HepG2 (cell line): ENCODE data around the gene FBN2. TPM values are rescaled to one million over a fixed set of nuclear protein-coding genes. Genes with fewer than 3 reads are reported as not detected.

Experiments used
- ATAC-seq: fragments of 200-7000 bp; cut with Tn5 transposase; 3 replicates; pipeline ENCODE4 v1.9.1; 2020; ENCODE audit warnings: mild to moderate bottlenecking, moderate library complexity
- BruUV-seq: library from RNA; stranded (reverse); fragments of 400-500 nt; replicated peaks from 2 replicates; lab custom pipeline; 2021; lab: Mats Ljungman, UMichigan
- CTCF ChIA-PET: fragments of 300-600 bp; formaldehyde crosslinking; extraction: SDS; loops from one replicate; lab custom pipeline; 2021; ENCODE audit warnings: low total read pairs, inconsistent platforms, low intra/inter-chr PET ratio; lab: Yijun Ruan, JAX
- POLR2A ChIA-PET: fragments of 350-600 bp; sonication (Branson Sonifier 250); formaldehyde crosslinking; loops from one replicate; lab custom pipeline; 2020; ENCODE audit warnings: antibody characterized with exemption, inconsistent platforms; lab: Yijun Ruan, JAX
- DNase-seq: peaks from one replicate; pipeline ENCODE4 v3.0.0-alpha.2; 2015; ENCODE audit warnings: low spot score
- FAIRE-seq: peaks from 3 replicates; lab custom pipeline; 2011; peaks lifted over from hg19 to GRCh38; lab: Jason Lieb, UNC
- H2AFZ ChIP-seq: one replicate; pipeline ENCODE4 v1.6.1; 2011; ENCODE audit warnings: low read length, inconsistent platforms
- H3K27ac ChIP-seq: fragments of 300-600 bp; 3 replicates; pipeline ENCODE4 v1.8.0; 2011; ENCODE audit warnings: mixed run types, mild to moderate bottlenecking, mixed read lengths, low read length, inconsistent platforms; ENCODE audit not compliant: insufficient read depth; ENCODE audit errors: extremely low read length
- H3K27me3 ChIP-seq, 2 experiments: fragments of 200-600 bp in 1 of 2; 2 replicates in 1 of 2; 3 replicates in 1 of 2; pipeline versions ENCODE4 v1.6.0 to v1.8.0; 2011; ENCODE audit warnings: low read length in 2 of 2, mild to moderate bottlenecking in 2 of 2, moderate library complexity in 2 of 2, inconsistent platforms in 1 of 2; ENCODE audit not compliant: insufficient read depth in 2 of 2, control insufficient read depth in 1 of 2
- H3K36me3 ChIP-seq, 2 experiments: fragments of 200-600 bp in 1 of 2; replicated peaks in 1 of 2; 2 replicates in 1 of 2; 3 replicates in 1 of 2; pipeline versions ENCODE4 v1.5.1 to v1.8.0; 2011; ENCODE audit warnings: low read length in 2 of 2, inconsistent platforms in 1 of 2; ENCODE audit not compliant: insufficient read depth in 2 of 2, control insufficient read depth in 1 of 2
- H3K4me1 ChIP-seq: 2 replicates; pipeline ENCODE4 v1.5.1; 2012; ENCODE audit warnings: low read length, inconsistent platforms; ENCODE audit not compliant: insufficient read depth
- H3K4me2 ChIP-seq: 2 replicates; pipeline ENCODE4 v1.6.0; 2011; ENCODE audit warnings: low read depth, low read length, inconsistent platforms
- H3K4me3 ChIP-seq, 3 experiments: fragments of 200-600 bp in 1 of 3; sonication (generic), shearing (Covaris generic) in 1 of 3; replicated peaks in 1 of 3; 2 replicates each; pipeline ENCODE4 v1.5.1; 2011 to 2016; ENCODE audit warnings: low read length in 3 of 3, inconsistent platforms in 2 of 3, low read depth in 2 of 3, mild to moderate bottlenecking in 2 of 3, control low read depth in 1 of 3, mixed read lengths in 1 of 3; ENCODE audit not compliant: insufficient read depth in 1 of 3
- H3K79me2 ChIP-seq: one replicate; pipeline ENCODE4 v1.6.1; 2011; ENCODE audit warnings: low read length, inconsistent platforms; ENCODE audit not compliant: insufficient read depth
- H3K9ac ChIP-seq: 2 replicates; pipeline ENCODE4 v1.6.0; 2011; ENCODE audit warnings: mild to moderate bottlenecking, low read depth, low read length, inconsistent platforms; ENCODE audit not compliant: insufficient read depth
- H3K9me3 ChIP-seq: 2 replicates; pipeline ENCODE4 v1.5.1; 2012; ENCODE audit warnings: mild to moderate bottlenecking, low read length
- H4K20me1 ChIP-seq: 2 replicates; pipeline ENCODE4 v1.6.0; 2011; ENCODE audit warnings: inconsistent platforms, mild to moderate bottlenecking, low read length, moderate library complexity; ENCODE audit not compliant: insufficient read depth
- CREB1 ChIP-seq, 2 experiments: fragments of 450-650 bp in 1 of 2; IDR thresholded peaks; 2 replicates each; pipeline ENCODE4 v1.6.1; 2016 to 2017; ENCODE audit warnings: control low read depth in 1 of 2, mild to moderate bottlenecking in 1 of 2, missing compliant biosample characterization in 1 of 2, missing genetic modification characterization in 1 of 2
- FOSL2 ChIP-seq: sonication (generic); formaldehyde crosslinking; IDR thresholded peaks from 2 replicates; pipeline ENCODE4 v1.4.0; 2020; ENCODE audit warnings: missing genetic modification reagents
- HDAC1 ChIP-seq: sonication (generic); formaldehyde crosslinking; IDR thresholded peaks from 2 replicates; pipeline ENCODE4 v1.5.1; 2020; ENCODE audit warnings: mild to moderate bottlenecking, missing genetic modification reagents
- KDM5A ChIP-seq: fragments of 200-600 bp; sonication (generic); IDR thresholded peaks from 2 replicates; pipeline ENCODE4 v1.7.0; 2018; ENCODE audit warnings: antibody characterized with exemption, mild to moderate bottlenecking, low read length, borderline replicate concordance
- MAZ ChIP-seq, 2 experiments: sonication (generic) in 1 of 2; formaldehyde crosslinking in 1 of 2; IDR thresholded peaks; 2 replicates each; pipeline versions ENCODE4 v1.5.0 to v1.6.1; 2012 to 2020; ENCODE audit warnings: low read depth in 2 of 2, mild to moderate bottlenecking in 2 of 2, borderline replicate concordance in 1 of 2, improper control_type of control experiment in 1 of 2, low read length in 1 of 2, missing genetic modification reagents in 1 of 2, moderate library complexity in 1 of 2
- PHF20 ChIP-seq: sonication (generic); formaldehyde crosslinking; IDR thresholded peaks from 2 replicates; pipeline ENCODE4 v1.5.0; 2020; ENCODE audit warnings: mild to moderate bottlenecking, missing genetic modification reagents
- PHF21A ChIP-seq: sonication (generic); formaldehyde crosslinking; IDR thresholded peaks from 2 replicates; pipeline ENCODE4 v1.5.0; 2020; ENCODE audit warnings: mild to moderate bottlenecking, missing genetic modification reagents
- PLRG1 ChIP-seq: fragments of 450-650 bp; conservative IDR thresholded peaks from 2 replicates; pipeline ENCODE4 v1.6.1; 2016
- PPARG ChIP-seq: conservative IDR thresholded peaks from 2 replicates; pipeline ENCODE4 v1.6.1; 2016; ENCODE audit warnings: missing biosample characterization, missing genetic modification reagents
- RARA ChIP-seq: IDR thresholded peaks from 2 replicates; pipeline ENCODE4 v1.6.1; 2016; ENCODE audit warnings: missing genetic modification reagents, missing compliant biosample characterization
- TFE3 ChIP-seq: IDR thresholded peaks from 2 replicates; pipeline ENCODE4 v1.6.1; 2016
- ZNF207 ChIP-seq: fragments of 450-650 bp; IDR thresholded peaks from 2 replicates; pipeline ENCODE4 v1.6.1; 2016; ENCODE audit warnings: antibody characterized with exemption, borderline replicate concordance
- ZNF24 ChIP-seq: fragments of 450-650 bp; IDR thresholded peaks from 2 replicates; pipeline ENCODE4 v1.6.1; 2017; ENCODE audit warnings: antibody characterized with exemption, mild to moderate bottlenecking
- ZNF446 ChIP-seq: sonication (generic); formaldehyde crosslinking; IDR thresholded peaks from 2 replicates; pipeline ENCODE4 v1.5.0; 2020; ENCODE audit warnings: mild to moderate bottlenecking, missing genetic modification reagents
- ZNF569 ChIP-seq: sonication (generic); formaldehyde crosslinking; IDR thresholded peaks from 2 replicates; pipeline ENCODE4 v1.5.0; 2020; ENCODE audit warnings: mild to moderate bottlenecking, missing genetic modification reagents, moderate library complexity, borderline replicate concordance
- ZNF703 ChIP-seq: sonication (generic); formaldehyde crosslinking; IDR thresholded peaks from 2 replicates; pipeline ENCODE4 v1.5.1; 2020; ENCODE audit warnings: missing genetic modification reagents, mild to moderate bottlenecking, moderate library complexity, borderline replicate concordance
- ZNF777 ChIP-seq: sonication (generic); formaldehyde crosslinking; IDR thresholded peaks from 2 replicates; pipeline ENCODE4 v1.4.0; 2020; ENCODE audit warnings: missing genetic modification reagents
- ZNF781 ChIP-seq: sonication (generic); formaldehyde crosslinking; IDR thresholded peaks from 2 replicates; pipeline ENCODE4 v1.5.1; 2020; ENCODE audit warnings: borderline replicate concordance, mild to moderate bottlenecking, missing genetic modification reagents; ENCODE audit errors: not compliant biosample characterization
- whole genome bisulfite sequencing: methylation state at CpG from one replicate; pipeline ENCODE4 v1.1.6; 2017; ENCODE audit warnings: low lambda C conversion rate; 5-methylcytosine and 5-hydroxymethylcytosine counted together
- in situ Hi-C: cut with HindIII; loops from 2 replicates; pipeline ENCODE4 v1.10.0; 2017; ENCODE audit warnings: low pct_unique_long_range_greater_than_20kb; ENCODE audit not compliant: extremely low pct_ligation_motif_present
- intact Hi-C: fragments of 100-400 bp; cut with micrococcal nuclease; formaldehyde crosslinking; loops from one replicate; pipeline ENCODE4 v1.10.0; 2022; ENCODE audit not compliant: unreplicated experiment
- polyA plus RNA-seq, 8 experiments: library from polyadenylated mRNA; depleted of rRNA in 3 of 8; stranded (reverse) in 7 of 8; unstranded in 1 of 8; fragments of >200 nt; fragmentation: Illumina TruSeq in 4 of 8; extraction: Trizol in 4 of 8; gene quantifications; 2 replicates each; pipeline versions ENCODE4 v1.2.1 to v1.2.3, GENCODE V29; 2011 to 2016; ENCODE audit warnings: low read depth in 4 of 8, missing spikeins in 1 of 8, mixed read lengths in 1 of 8; ENCODE audit not compliant: insufficient read depth in 1 of 8
- total RNA-seq, 5 experiments: library from RNA; depleted of rRNA; stranded (reverse); fragments of >200 nt; fragmentation: Illumina TruSeq; extraction: Trizol; gene quantifications; 2 replicates each; pipeline ENCODE4 v1.2.3, GENCODE V29; 2016; ENCODE audit warnings: low read depth in 1 of 5
- TF ChIP-seq, protein P1 (sequence below): sonication (generic); formaldehyde crosslinking; IDR thresholded peaks from 2 replicates; pipeline ENCODE4 v1.9.0; 2022; ENCODE audit warnings: missing genetic modification reagents, mild to moderate bottlenecking, borderline replicate concordance
- TF ChIP-seq, protein P2 (sequence below): sonication (generic); formaldehyde crosslinking; IDR thresholded peaks from 2 replicates; pipeline ENCODE4 v1.4.0; 2020; ENCODE audit warnings: missing genetic modification reagents

FBN2 gene
- total and polyA plus RNA-seq, 2 of the 13 experiments (the other 11 are each of a cell fraction or from before 2014, with no cell fraction given): not detected

- no peak for ATAC-seq
- Histone ChIP-seq H3K4me1 (no peaks in the 10 kb centered on the region), H3K79me2 (no peaks in the 10 kb centered on the region), H3K4me2 (no peak overlapping the region), H3K27ac (no peak overlapping the region)
- TF ChIP-seq PPARG (CRISPR knock-in tag): no peak
- TF ChIP-seq HDAC1 (CRISPR knock-in tag): no peak
- TF ChIP-seq, protein P1, sequence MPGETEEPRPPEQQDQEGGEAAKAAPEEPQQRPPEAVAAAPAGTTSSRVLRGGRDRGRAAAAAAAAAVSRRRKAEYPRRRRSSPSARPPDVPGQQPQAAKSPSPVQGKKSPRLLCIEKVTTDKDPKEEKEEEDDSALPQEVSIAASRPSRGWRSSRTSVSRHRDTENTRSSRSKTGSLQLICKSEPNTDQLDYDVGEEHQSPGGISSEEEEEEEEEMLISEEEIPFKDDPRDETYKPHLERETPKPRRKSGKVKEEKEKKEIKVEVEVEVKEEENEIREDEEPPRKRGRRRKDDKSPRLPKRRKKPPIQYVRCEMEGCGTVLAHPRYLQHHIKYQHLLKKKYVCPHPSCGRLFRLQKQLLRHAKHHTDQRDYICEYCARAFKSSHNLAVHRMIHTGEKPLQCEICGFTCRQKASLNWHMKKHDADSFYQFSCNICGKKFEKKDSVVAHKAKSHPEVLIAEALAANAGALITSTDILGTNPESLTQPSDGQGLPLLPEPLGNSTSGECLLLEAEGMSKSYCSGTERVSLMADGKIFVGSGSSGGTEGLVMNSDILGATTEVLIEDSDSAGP (CRISPR knock-in tag): no peak
- TF ChIP-seq ZNF207: no peak
- no peak for TF ChIP-seq KDM5A
- no peak for TF ChIP-seq RARA (CRISPR knock-in tag)
- TF ChIP-seq CREB1 (IDR thresholded peaks at IDR 0.05): no peak
- TF ChIP-seq CREB1 (CRISPR knock-in tag; IDR thresholded peaks at IDR 0.05): no peak
- TF ChIP-seq ZNF569 (CRISPR knock-in tag): no peak
- TF ChIP-seq, protein P2, sequence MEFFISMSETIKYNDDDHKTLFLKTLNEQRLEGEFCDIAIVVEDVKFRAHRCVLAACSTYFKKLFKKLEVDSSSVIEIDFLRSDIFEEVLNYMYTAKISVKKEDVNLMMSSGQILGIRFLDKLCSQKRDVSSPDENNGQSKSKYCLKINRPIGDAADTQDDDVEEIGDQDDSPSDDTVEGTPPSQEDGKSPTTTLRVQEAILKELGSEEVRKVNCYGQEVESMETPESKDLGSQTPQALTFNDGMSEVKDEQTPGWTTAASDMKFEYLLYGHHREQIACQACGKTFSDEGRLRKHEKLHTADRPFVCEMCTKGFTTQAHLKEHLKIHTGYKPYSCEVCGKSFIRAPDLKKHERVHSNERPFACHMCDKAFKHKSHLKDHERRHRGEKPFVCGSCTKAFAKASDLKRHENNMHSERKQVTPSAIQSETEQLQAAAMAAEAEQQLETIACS (CRISPR knock-in tag): no peak
- no peak for TF ChIP-seq ZNF446 (CRISPR knock-in tag)
- no peak for TF ChIP-seq ZNF777 (CRISPR knock-in tag)
- no peak for TF ChIP-seq ZNF781 (CRISPR knock-in tag)
- TF ChIP-seq PHF20 (CRISPR knock-in tag): no peak
- TF ChIP-seq MAZ (IDR thresholded peaks at IDR 0.05; ENCODE audit: borderline replicate concordance, low read depth, low read length): no peak
- no peak for TF ChIP-seq MAZ (CRISPR knock-in tag; IDR thresholded peaks at IDR 0.05; ENCODE audit: low read depth)
- no peak for TF ChIP-seq PHF21A
- no peak for TF ChIP-seq ZNF703
- no peak for TF ChIP-seq FOSL2 (CRISPR knock-in tag)
- TF ChIP-seq PLRG1: no peak
- no peak for TF ChIP-seq ZNF24
- no peak for TF ChIP-seq TFE3
- TF ChIP-seq, all 625 proteins: peak for 0
- Histone ChIP-seq H2AFZ (no peak overlapping the region), H3K27me3 (no peaks in the 10 kb centered on the region), H3K9me3 (no peaks in the 10 kb centered on the region), H3K36me3 (no peaks in the 10 kb centered on the region), H3K9ac (no peak overlapping the region), H3K4me3 (no peak overlapping the region), H4K20me1 (no peaks in the 10 kb centered on the region)
- FAIRE-seq (no peak), DNase-seq (no peak)
- in situ Hi-C loops (no loop called here), intact Hi-C loops (no loop called here)
- WGBS: 3% methylated on average over 3 of the region's 3 CpGs
- ChIA-PET CTCF (no interaction called here), POLR2A (no interaction called here)
- BruUV-seq: no TSS peak
Observed at GRCh38 chr5:128243958-128244582, 294.0 kb downstream of the FBN2 start.
